GM21528 (cell line): ENCODE results near the gene KNDC1.
"Not testable (repeated sequence)": the region's sequence is repeated elsewhere in the genome, so short reads cannot be mapped to it uniquely, and the experiment has no call there.

Experiments
- ATAC-seq: cut with Tn5 transposase; IDR thresholded peaks from one replicate; pipeline ENCODE4 v1.9.1; 2021; ENCODE audit warnings: mild to moderate bottlenecking, moderate library complexity; ENCODE audit not compliant: unreplicated experiment, low FRiP score

KNDC1 gene

DNA sequence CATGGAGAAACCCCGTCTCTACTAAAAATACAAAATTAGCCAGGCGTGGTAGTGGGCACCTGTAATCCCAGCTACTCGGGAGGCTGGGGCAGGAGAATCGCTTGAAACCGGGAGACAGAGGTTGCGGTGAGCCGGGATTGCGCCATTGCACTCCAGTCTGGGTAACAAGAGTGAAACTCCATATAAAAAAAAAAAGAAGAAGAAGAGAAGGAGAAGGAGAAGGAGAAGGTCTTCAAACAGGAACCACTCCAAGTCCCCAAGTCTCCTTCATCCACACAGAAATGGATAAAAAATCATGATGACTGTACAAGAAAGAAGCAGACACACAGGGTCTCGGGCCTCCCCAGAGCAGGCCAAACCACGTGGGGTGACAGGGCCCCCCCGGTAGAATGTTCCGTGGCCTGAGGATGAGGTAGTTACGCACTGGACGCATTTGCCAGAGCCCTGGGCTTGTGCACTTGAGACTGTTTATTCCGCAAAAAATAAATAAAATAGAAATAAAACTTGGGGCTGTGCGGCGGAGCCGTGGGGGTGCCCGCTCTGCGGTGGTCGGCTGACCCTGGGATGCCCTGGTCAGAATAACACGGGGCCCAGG is 93.4 kb downstream of the KNDC1 start:
- no peak for ATAC-seq

DNA sequence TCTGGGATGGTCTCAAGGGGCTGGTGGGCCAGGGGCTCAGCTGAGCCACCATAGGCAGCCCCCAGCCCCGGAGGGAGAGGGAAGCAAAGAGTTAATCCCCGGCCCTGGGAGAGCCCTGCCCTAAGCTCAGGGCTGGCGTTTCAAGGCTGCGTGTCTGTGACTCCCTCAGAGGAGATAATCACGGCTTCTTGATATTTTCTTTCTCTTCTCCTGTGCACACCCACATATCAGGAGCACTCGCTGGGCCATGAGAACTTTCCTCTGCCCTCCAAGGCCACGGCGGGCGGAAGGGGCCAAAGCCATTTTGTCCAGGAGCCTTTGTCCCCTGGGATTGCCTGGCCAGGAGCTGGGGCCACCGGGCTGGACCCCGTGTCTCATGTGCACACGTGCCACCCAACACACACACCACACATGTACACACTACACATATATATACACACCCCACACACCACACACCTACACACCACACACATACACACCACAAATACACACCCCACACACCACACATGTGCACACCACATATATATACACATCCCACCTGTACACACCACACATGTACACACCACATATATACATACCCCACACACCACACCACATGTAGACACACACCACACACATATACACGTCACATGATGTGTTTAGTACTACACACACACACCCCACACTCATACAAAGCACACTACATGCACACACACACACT is 94.6 kb downstream of the KNDC1 start:
- no peak for ATAC-seq

DNA sequence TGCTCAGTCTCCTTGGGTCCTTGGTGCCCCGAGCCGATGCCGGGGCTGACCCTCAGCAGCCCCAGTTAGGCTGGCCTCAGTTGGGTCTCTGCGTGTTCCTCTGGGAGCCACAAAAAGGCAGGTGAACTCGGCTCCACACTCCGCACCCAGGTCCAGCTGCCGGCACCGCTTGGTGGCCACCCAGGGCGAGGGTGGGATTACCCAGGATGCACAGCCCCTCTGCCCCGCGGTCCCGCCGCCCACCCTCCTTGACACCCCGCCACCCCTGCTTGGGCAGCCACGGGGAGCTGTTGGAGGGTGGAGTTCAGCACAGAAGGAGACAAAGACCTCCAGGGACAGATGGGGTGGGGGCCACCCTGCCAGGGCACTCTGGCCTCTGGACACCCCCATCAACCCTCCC is 95.3 kb downstream of the KNDC1 start:
- no peak for ATAC-seq

DNA sequence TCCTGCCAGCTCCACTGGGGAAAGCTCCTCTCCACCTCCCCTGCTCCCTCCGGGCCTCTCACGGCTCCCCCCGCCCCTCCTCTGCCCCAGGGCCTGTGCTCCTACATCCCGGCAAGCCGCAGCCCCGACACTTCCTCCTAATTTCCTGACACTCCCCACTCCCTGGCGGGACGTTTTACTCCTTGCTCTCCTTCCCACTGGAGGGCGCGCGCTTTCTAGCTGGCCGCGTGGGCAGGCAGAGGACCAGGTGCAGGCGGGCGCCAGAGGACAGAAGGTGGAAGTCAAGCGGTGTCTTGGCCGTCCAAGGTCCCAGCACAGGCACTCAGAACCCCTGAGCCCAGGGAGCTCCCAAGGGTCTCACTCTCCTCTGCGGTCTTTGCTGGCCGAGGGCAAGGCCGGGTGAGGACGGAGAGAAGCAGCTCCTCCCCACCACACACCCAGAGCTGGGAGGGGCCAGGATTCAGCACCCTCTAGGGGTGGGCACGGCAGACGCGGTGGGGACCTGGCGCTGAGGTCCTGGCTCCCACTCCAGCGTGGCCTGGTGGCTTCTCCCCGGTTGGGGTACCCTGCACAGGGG is 97.6 kb downstream of the KNDC1 start:
- ATAC-seq, result no peak

DNA sequence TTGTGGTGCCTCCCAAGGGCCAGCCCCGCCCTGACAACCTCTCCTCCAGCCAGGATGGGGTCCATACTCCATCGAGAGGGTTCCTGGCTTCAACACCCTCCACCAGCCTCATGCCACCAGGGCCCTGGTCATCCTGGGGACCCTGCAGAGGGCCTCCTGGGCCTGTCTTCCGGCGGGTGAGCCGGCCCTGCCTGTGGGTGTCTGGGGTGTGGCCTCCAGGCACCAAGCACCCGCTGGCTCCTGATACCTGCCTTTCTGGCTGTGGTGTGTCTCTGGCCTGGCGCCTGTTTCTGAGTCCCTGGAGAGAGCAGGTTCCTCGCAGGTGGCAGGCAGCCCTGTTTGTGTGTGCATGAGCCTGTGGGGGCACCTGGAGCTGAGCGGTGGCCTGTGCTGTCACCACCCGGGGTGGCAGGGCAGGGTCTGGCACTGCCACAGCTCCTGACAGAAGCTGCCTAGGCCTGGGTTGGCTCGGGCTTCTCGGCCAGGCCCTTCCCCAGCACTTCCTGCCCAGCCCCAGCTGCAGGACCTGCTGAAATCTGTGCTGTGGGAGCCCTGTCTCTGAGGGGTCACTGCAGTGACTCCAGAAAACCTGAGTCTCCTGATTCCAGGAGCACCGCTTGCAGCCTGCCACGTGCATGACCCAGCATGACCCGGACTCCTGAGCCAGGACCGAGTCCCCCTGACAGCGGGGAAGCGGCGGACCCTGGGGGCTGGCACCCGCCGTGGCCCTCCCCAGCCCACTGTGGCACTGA is 98.2 kb downstream of the KNDC1 start:
- no peak for ATAC-seq

DNA sequence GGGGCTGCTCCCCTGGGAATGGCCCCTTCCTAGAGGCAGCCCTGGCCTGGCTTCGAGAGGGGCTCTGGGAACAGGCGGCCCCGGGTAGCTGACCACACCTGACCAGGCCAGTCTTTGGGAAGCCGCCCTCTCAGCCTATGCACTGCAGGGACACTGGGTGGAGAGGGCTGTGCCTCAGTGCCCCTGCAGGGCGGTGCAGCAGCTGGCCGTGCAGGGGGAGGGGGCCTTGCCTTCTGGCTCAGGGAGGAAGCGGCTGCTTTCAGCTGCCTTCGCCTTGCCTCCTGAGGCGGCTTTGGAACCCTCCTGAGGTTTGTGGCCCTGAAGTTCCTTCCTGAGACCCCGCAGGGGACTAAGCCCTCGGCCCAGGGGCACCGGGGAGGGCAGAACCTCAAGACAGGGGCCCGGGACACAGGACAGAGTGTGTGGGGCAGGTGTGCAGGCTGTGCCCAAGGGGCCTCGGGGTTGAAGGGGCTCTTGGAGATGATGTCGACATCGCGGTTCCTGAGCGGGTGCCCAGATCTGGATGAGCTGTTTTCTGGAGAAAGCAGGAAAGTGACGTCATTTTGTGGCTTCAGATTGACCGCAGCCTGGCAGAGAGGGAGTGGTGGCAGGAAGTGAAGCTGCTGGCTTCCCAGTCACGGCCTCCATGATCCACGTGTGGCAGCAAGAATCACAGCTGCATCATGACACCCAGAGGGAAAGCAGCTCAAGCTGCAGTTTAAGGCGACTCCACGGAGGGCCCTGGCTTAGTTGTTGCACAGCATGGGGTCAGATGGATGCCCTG is 99.0 kb downstream of the KNDC1 start:
- ATAC-seq, result no peak

DNA sequence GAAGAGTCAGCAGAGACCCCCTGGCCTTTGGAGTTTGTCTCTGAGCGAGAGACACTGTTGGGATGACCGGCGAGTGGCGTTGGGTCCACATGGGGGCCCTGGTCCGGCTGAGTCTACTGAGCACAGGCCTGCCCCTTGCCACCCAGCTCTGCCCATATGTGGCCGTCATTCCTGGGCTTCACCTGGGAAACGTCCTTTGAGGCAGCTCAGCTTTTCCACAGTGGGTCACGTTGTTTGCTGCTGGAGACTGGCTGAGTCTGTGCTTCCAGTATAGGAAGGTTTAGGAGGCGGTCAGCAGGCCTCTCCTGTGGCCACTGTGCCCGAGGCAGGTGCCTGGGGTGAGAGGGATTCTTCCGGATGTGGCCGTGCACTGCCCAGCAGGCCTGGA is 99.6 kb downstream of the KNDC1 start:
- ATAC-seq, result no peak

DNA sequence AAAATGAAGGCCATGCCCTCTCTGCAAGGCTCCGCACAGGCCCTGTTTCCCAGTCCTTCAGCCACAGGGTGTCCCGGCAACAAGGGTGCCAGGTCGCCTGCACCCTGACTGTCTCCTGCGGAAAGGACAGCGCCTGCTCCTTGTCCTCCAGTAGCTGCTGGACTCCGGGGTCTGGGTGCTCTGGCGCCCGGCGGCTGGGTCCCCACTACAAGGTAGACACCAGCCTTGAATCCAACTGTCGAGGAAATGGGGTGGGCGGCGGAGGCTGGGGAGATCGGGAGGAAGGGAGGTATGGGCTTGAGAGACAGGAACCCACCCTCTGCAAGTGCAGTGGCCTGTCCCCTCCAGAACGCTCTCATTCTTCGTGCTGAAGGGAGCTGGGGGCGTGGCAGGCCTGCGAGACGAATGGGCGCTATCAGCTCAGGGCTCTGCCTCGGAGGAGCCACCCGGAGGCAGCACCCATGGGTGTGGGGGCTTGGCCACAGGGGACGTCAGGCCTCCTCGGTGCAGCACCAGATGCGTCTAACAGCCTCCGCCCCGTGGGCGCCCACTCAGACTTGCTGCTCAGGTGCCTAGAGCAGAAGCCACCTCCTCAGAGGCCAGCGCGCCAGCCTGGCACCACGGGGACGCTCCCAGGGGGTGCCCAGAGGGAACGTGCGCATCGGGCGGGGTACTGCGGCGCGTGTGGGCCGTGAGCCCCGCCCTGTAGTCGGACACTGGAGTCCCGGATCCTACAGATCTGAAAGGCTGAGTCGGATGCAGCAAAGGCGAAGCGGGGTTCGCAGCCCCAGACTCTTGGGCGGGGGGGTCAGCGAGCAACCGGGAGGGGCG is 101.1 kb downstream of the KNDC1 start:
- ATAC-seq, result peak; percentile 52

DNA sequence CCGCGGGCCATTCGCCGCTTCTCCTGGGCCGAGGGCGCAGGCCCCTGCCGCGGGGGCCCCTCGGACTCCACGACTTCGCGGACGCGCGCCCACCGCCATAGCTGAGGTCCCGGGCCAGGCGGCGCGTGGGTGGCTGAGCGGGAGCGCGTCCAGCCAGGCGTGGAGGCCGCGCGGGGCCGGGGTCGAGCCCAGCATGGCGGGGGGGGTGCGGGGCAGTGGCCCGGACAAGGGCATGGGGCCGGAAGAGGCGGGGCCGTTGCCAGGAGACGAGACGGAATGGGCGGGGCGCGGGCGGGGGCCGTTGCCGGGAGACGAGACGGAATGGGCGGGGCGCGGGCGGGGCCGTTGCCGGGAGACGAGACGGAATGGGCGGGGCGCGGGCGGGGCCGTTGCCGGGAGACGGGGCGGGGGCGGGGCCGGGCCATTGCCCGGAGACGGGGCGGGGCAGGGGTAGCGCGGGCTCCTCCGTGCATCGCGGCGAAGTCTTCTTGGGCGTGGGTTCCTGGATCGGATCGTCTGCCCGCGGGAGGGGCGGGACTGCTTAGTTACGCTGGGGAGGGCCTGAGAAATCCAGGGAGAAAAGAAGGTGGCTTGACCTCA is 101.8 kb downstream of the KNDC1 start:
- ATAC-seq, result peak; percentile 46

DNA sequence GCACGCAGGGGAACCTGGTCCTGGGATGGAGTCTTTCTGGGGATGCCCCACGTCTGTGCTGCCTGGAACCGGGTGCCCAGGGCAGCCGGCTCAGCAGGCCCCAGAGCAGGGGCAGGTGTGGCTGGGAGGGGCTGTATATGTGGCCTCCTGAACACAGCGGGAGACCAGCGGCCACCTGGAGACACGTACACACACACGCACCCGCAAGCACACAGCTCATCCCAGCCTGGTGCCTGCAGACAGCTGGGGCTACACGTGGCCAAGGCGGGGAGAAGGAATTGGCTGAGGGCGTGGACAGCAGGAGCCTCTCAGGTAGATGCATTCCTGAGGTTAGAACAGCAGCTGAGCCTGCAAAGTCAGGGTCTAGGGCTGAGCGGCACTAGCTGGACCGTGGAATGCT is 102.7 kb downstream of the KNDC1 start:
- ATAC-seq, result no peak

DNA sequence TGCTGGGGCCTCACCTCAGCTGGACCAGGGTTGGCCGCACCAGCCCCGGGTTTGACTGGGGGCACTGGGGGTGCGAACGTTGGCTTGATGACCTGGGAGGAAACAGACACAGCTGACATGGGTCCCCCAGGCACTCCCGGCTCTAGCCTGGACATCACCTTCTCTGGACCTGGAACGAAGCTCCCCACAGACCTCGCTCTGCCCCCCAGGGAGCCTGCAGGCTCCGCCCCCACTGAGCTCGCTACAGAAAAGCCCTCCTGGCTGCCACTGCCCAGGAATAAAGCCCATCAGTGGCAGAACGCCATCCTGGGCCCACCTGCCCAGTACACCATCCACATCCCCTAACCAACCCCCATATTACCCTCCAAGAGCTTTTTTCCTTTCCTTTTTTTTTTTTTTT is 103.7 kb downstream of the KNDC1 start:
- ATAC-seq, result no peak

DNA sequence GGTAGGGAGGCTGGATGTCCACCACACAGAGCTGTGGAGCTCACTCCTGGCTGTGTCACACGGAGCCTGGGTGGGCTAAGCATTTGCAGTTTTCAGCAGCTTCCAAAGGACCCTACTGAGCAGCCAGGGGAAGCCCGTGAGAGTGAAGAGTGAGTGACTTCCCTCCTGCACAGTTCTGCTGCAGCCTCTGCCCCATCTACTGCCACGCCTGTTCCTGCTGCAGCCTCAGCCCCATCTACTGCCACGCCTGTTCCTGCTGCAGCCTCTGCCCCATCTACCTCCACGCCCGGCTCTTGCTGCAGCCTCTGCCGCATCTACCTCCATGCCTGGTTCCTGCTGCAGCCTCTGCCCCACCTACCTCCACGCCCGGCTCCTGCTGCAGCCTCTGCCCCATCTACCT is 104.4 kb downstream of the KNDC1 start:
- no peak for ATAC-seq

DNA sequence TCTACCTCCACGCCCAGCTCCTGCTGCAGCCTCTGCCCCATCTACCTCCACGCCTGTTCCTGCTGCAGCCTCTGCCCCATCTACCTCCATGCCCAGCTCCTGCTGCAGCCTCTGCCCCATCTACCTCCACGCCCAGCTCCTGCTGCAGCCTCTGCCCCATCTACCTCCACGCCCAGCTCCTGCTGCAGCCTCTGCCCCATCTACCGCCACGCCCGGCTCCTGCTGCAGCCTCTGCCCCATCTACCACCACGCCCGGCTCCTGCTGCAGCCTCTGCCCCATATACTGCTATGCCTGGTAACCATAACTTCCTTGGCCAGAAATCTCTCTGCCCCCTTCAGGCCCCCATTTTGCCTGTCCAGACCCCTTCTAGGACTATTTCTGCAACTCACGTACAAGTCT is 105.0 kb downstream of the KNDC1 start:
- not testable (repeated sequence) for ATAC-seq

DNA sequence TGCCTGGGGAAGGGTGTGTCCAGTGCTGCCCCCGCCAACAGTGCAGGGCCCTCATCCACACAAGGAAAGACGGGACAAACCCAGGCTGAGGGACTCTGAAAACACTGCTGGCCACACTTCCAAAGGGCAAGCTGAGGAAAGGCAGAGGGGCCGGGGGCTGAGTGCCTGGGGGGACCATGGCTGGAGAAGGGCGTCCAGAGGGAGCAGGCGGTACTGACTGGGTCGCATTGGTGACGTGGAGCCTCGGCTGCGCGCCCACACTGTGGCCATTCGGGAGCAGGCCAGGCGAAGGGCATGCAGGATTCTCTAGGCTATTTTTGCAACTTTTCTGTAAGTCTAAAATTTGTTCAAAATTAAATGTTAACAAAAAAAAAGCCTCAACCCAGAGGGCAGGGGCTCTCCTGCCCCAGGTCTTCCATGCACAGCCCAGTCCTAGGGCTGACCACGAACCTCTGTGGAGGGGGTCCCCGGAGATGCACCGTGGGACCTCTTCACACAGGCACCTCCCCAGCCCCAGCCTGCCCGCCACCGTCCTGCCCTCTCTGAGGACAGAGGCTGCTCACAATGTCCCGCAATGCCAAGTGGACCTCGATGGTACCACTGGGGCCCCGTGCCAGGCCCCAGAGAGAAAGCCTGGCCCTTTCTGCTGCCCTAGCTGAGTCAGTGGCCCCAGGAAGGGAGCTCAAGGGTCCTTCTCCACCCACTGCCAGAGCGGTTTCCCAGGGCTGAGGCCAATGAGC is 106.2 kb downstream of the KNDC1 start:
- no peak for ATAC-seq

DNA sequence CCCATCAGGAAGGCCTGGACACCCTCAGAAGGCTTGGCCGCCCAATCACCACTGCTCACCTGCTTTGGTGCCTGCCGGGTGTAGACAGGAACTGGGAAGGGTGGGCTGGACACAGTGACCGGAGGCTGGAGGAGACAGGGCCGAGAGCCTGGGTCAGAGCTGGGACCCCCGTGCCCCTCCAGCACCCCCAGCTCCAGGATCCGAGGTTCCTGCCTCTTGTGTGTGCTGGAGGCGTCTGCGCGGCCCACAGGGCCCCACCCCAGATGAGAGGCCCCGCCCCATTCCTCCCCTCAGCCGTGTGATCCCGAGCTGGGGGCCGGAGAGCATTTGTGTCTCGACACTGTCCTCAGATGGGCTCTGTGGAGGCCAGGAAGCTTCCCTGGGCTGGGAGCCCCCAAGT is 107.3 kb downstream of the KNDC1 start:
- no peak for ATAC-seq

DNA sequence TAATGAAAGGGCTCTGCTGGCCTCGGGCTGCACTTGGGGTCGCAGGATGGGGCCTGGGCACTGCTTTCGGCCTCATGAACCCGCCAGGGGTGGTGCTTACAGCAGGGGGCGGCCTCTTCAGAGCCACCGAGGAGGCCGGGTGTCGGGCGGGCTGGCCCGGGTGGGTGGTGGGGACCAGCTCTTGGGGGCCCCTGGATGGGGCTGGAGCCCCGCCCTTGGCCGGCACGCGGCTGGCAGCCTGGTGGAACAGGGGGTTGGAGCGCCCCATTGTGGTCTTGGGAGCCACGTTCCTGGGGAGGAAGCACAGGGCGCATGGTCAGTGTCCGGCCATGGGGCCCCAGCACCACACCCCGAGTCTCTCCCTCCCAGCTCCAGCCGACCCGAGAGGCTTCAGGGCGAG is 107.8 kb downstream of the KNDC1 start:
- ATAC-seq, result no peak

DNA sequence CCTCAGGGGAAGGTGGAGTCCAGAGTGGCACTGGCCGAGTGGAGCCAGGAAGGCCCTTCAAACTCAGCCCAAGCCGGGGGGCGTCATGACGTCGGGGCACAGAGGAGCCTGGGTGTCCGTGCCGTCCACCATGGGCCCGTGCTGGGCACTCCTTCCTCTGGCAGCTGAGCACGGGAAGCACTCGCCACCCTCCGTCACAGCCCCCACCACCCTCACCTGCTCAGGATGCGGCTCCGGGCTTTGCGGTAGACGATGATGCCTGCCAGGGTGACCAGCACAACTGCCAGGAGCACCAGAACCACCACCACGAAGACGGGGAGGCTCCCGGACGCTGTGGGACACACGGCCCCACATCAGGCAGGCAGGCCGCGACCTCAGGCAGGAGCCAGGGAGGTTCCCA is 108.5 kb downstream of the KNDC1 start:
- ATAC-seq, result no peak

DNA sequence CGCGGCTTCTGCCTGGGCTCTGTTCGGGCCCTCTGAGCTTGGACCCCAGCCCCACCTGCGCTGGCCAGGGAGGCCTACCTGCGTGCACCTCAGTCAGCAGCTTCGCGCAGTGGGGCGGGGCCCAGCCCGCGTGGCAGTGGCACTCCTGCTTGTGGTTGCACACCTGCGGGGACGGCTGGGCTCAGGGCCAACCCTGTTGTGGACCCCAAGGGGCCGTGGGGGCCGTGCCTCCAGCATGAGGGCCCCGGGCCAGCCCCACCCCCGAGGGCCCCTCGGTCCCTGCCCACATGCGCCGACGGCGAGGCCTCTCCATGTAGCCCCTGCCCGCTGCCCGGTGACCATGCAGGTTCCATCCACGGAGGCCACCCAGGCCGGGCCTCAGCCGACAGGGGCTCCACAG is 109.3 kb downstream of the KNDC1 start:
- no peak for ATAC-seq

DNA sequence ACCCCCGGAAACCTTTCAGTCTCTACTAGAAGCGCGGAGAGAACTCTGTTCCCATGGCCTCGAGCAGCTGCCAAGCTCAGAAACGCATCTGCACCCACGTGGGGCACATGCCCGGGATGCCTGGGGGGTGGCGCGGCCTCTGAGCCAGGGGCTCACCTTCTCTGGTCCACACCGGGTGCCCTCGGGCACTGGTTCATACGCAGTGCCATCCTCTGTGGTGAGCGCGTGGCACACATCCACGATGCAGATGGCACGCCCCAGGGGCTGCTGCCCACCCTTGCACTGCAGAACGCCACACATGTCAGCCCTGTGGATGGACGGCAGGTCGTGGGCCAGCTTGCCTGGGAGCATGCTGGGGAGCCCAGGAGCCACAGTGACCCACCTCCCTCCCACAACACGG is 110.2 kb downstream of the KNDC1 start:
- no peak for ATAC-seq
